SH-SY5Y (cell line): ENCODE results near the gene LSAMP.

Experiments used
- GATA2 ChIP-seq: IDR thresholded peaks from 2 replicates; pipeline ENCODE4 v1.6.1; 2011; ENCODE audit warnings: mild to moderate bottlenecking, low read depth, low read length
- GATA3 ChIP-seq: IDR thresholded peaks from 2 replicates; pipeline ENCODE4 v1.6.1; 2011; ENCODE audit warnings: low read depth, mild to moderate bottlenecking, low read length, moderate library complexity

DNA sequence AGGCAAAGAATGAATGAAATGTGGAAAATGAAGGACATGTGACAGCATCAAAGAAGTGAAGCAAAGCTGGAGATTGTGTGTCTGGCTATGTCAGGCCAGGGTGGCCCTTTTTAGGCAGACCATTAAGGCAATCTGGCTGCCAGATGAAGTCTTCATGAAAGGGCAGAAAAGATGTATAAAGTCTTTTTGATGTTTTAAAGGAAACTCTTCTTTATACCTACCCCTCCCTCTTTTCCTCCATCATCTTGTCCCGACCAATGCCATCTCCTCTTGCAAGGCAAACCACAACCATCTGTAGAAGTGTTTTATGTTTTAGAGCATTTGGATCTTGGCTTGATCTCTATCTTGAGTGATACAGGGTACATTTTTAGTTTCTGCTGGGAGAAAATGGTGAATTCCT, 259.2 kb downstream of the LSAMP start:
- TF ChIP-seq GATA2 (peak; percentile 46; the same call in 1 of the 2 replicates), GATA3 (peak; percentile 65; the same call in 1 of the 2 replicates)
